Measurements from ENCODE around the gene TOP3A. TPM values are rescaled to one million over a fixed set of nuclear protein-coding genes. Genes with fewer than 3 reads are reported as not detected.

TOP3A gene
- total RNA-seq, 4 donors from 2014 or later: 22.9 to 47.2 (median 27.5) TPM

DNA sequence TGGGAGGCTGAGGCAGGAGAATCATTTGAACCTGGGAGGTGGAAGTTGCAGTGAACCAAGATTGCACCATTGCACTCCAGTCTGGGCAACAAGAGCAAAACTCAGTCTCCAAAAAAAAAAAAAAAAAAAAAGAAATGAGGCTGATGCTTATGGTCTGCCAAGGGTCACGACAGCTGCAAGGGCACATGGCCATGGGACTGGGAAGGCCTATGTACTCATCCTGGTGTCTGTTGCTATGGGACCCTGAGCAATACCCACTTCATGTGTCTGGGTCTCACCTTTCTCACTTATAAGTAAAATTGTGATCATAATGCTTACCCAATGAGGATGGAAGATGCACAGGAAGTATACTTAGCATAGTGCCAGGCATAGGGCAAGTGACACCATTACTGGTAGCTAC lies 37.7 kb downstream of the TOP3A start:
- H3K4me3 ChIP-seq: no peak overlapping the region
- peaks cover 84% of the 10 kb centered on the region for H3K36me3 ChIP-seq
- H3K27ac ChIP-seq: no peak overlapping the region
- no peaks in the 10 kb centered on the region for H3K4me1 ChIP-seq
- DNase-seq (ENCODE audit: low spot score in 2 of 2): no peak
- no peaks in the 10 kb centered on the region for H3K9me3 ChIP-seq
- no peaks in the 10 kb centered on the region for H3K27me3 ChIP-seq
- 83% methylated on average over 1 of the region's 1 CpG for WGBS
- TF ChIP-seq CTCF (IDR thresholded peaks at IDR 0.05) (no peak), POLR2A (IDR thresholded peaks at IDR 0.05) (no peak), EP300 (IDR thresholded peaks at IDR 0.05) (no peak), POLR2AphosphoS5 (IDR thresholded peaks at IDR 0.05) (no peak)

DNA sequence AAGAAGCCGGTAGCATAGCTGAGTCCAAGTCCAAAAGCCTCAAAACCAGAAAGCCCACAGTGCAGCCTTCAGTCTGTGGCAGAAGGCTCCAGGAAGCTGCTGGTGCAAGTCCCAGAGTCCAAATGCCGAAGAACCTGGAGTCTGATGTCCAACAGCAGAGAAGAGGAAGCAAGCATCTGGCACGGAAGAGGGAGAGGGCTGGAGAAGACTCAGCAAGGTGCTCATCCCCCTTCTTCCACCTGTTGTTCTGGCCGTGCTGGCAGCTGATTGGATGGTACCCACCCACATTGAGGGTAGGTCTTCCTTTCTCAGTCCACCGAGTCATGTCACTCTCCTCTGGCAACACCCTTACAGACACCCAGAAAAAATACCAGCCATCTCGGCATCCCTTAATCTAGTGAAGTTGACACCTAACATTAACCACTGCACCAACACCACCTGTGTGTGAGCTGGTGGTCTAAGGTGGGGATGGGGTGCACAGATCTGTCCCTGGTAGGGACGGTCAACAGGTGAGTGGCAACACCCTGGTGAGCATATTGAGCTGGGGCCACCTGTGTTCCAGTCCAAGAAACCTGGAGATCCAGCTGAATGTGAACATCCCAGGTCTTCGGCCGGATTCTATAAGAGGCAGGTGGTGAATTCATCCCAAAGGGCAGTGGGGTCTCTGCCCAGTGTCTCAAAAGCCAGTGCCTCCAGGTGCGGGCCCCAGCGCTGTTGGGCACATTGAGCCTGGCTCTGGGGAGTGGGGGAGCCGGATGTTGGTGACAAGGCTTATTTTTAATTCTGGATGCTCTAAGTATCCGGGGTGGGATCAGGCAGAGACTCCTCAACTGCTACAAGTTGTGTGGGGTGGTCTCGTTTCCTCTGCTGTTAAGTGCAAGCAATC lies 44.5 kb downstream of the TOP3A start:
- Histone ChIP-seq H3K36me3 (peaks cover 27% of the 10 kb centered on the region), H3K27me3 (no peaks in the 10 kb centered on the region), H3K9me3 (no peaks in the 10 kb centered on the region), H3K4me1 (no peaks in the 10 kb centered on the region), H3K4me3 (no peak overlapping the region), H3K27ac (no peak overlapping the region)
- WGBS: 83% methylated on average over 11 of the region's 14 CpGs
- TF ChIP-seq EP300 (IDR thresholded peaks at IDR 0.05) (no peak), CTCF (IDR thresholded peaks at IDR 0.05) (no peak), POLR2A (IDR thresholded peaks at IDR 0.05) (no peak), POLR2AphosphoS5 (IDR thresholded peaks at IDR 0.05) (no peak)
- DNase-seq (ENCODE audit: low spot score in 2 of 2): no peak

DNA sequence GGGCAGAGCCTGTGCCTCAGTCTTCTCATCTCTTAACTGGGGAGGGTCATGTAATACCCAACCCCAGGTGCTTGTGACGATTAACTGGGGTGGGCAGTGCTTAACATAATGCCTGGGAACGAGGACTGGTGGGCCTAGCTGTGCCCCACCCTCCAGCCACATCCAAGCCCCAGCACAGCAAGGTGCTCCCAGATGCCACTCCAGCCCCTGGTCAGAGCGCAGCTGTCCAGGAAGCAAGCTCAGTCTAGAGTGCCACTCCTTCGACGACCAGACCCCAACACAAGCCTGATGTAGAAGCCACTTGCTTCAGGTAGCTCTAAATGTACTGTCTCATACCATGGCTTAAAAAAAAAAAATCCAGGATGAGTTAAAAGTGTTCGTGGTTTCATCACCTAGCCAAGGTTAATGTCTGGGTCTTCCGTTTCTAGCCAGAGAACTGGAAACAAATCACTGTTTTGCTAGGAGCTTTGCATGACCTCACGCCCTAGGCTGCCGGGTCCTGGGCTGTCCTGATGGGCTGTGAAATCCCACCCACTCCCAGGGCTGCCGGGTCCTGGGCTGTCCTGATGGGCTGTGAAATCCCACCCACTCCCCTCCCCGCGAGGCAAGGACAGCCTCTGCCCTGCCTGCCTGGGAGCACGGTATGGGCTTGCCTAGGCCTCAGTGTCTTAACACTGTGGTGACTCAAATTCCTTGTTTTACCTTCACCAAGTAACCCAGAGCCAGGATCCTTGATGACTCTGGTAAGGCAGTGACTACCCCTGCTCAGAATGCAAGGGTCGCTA lies 46.7 kb downstream of the TOP3A start:
- Histone ChIP-seq H3K4me1 (no peaks in the 10 kb centered on the region), H3K36me3 (peaks cover 33% of the 10 kb centered on the region), H3K9me3 (no peaks in the 10 kb centered on the region), H3K27ac (no peak overlapping the region), H3K4me3 (no peak overlapping the region), H3K27me3 (no peaks in the 10 kb centered on the region)
- no peak for DNase-seq (ENCODE audit: low spot score in 2 of 2)
- TF ChIP-seq POLR2A (IDR thresholded peaks at IDR 0.05): no peak
- TF ChIP-seq POLR2AphosphoS5 (IDR thresholded peaks at IDR 0.05): no peak
- no peak for TF ChIP-seq EP300 (IDR thresholded peaks at IDR 0.05)
- no peak for TF ChIP-seq CTCF (IDR thresholded peaks at IDR 0.05)
- 55% methylated on average over 6 of the region's 14 CpGs for WGBS

- no peaks in the 10 kb centered on the region for H3K27me3 ChIP-seq
- H3K9me3 ChIP-seq: no peaks in the 10 kb centered on the region
- WGBS: 89% methylated on average over 3 of the region's 10 CpGs
- no peak for TF ChIP-seq POLR2AphosphoS5 (IDR thresholded peaks at IDR 0.05)
- TF ChIP-seq POLR2A (IDR thresholded peaks at IDR 0.05): no peak
- no peak for TF ChIP-seq EP300 (IDR thresholded peaks at IDR 0.05)
- no peak for TF ChIP-seq CTCF (IDR thresholded peaks at IDR 0.05)
- no peak overlapping the region for H3K27ac ChIP-seq
- peaks cover 32% of the 10 kb centered on the region for H3K36me3 ChIP-seq
- DNase-seq (ENCODE audit: low spot score in 2 of 2): no peak
- H3K4me3 ChIP-seq: no peak overlapping the region
- peaks cover 7% of the 10 kb centered on the region for H3K4me1 ChIP-seq
These were observed 47.4 kb downstream of the TOP3A start for GRCh38 chr17:18267366-18267765.
